Mesothelial cell of epicardium (in vitro differentiated cells): Measurements from ENCODE around the gene KCNB1. TPM values are rescaled to one million over a fixed set of nuclear protein-coding genes. Genes with fewer than 3 reads are reported as not detected.

ENCODE experiments used
- DNase-seq, 2 experiments: peaks; one replicate each; pipeline ENCODE4 v3.0.0; 2021; ENCODE audit warnings: low spot score in 2 of 2; ENCODE audit not compliant: unreplicated experiment in 2 of 2
- H3K27ac Mint-ChIP-seq: 2 replicates; pipeline ENCODE4 v1.8.0; 2021; ENCODE audit warnings: mixed read lengths
- H3K27me3 Mint-ChIP-seq: 2 replicates; pipeline ENCODE4 v1.8.0; 2021; ENCODE audit warnings: low read depth, mixed read lengths
- H3K36me3 Mint-ChIP-seq: 2 replicates; pipeline ENCODE4 v1.8.0; 2021; ENCODE audit warnings: mixed read lengths
- H3K4me1 Mint-ChIP-seq: 2 replicates; pipeline ENCODE4 v1.8.0; 2021; ENCODE audit warnings: mixed read lengths
- H3K4me3 Mint-ChIP-seq: 2 replicates; pipeline ENCODE4 v1.8.0; 2021; ENCODE audit warnings: mild to moderate bottlenecking, moderate library complexity, mixed read lengths
- H3K9me3 Mint-ChIP-seq: 2 replicates; pipeline ENCODE4 v1.8.0; 2021; ENCODE audit warnings: mixed read lengths
- CTCF ChIP-seq: fragments of 200-600 bp; sonication (generic); IDR thresholded peaks from one replicate; pipeline ENCODE4 v1.5.0; 2021; ENCODE audit warnings: antibody characterized with exemption; ENCODE audit not compliant: unreplicated experiment
- total RNA-seq: library from RNA; stranded (reverse); gene quantifications from 3 replicates; pipeline ENCODE4 v1.2.1, GENCODE V29; 2021

KCNB1 gene
- total RNA-seq, 1 donor from 2014 or later, result 0.51 TPM

GRCh38 chr20:49405696-49406095 is 76.8 kb downstream of the KCNB1 start:
- no peak overlapping the region for H3K4me3 Mint-ChIP-seq
- H3K27ac Mint-ChIP-seq, result no peak overlapping the region
- no peaks in the 10 kb centered on the region for H3K36me3 Mint-ChIP-seq
- no peak for DNase-seq
- peaks cover 20% of the 10 kb centered on the region for H3K27me3 Mint-ChIP-seq
- peaks cover 3% of the 10 kb centered on the region for H3K4me1 Mint-ChIP-seq
- peaks cover 4% of the 10 kb centered on the region for H3K9me3 Mint-ChIP-seq
- no peak for TF ChIP-seq CTCF

GRCh38 chr20:49405062-49405683 is 77.3 kb downstream of the KCNB1 start:
- no peak overlapping the region for H3K4me3 Mint-ChIP-seq
- TF ChIP-seq CTCF, result no peak
- DNase-seq, result no peak
- H3K36me3 Mint-ChIP-seq, result no peaks in the 10 kb centered on the region
- H3K4me1 Mint-ChIP-seq, result peaks cover 3% of the 10 kb centered on the region
- peaks cover 20% of the 10 kb centered on the region for H3K27me3 Mint-ChIP-seq
- H3K27ac Mint-ChIP-seq, result no peak overlapping the region
- H3K9me3 Mint-ChIP-seq, result peaks cover 4% of the 10 kb centered on the region

- no peak overlapping the region for H3K4me3 Mint-ChIP-seq
- no peaks in the 10 kb centered on the region for H3K36me3 Mint-ChIP-seq
- peaks cover 18% of the 10 kb centered on the region for H3K27me3 Mint-ChIP-seq
- no peak overlapping the region for H3K27ac Mint-ChIP-seq
- no peaks in the 10 kb centered on the region for H3K4me1 Mint-ChIP-seq
- TF ChIP-seq CTCF, result no peak
- no peak for DNase-seq
- peaks cover 4% of the 10 kb centered on the region for H3K9me3 Mint-ChIP-seq
These were observed 78.0 kb downstream of the KCNB1 start for GRCh38 chr20:49404461-49404860.

GRCh38 chr20:49403911-49404310 is 78.6 kb downstream of the KCNB1 start:
- peaks cover 4% of the 10 kb centered on the region for H3K9me3 Mint-ChIP-seq
- no peak for DNase-seq
- H3K4me1 Mint-ChIP-seq, result no peaks in the 10 kb centered on the region
- no peak overlapping the region for H3K27ac Mint-ChIP-seq
- no peak for TF ChIP-seq CTCF
- peaks cover 18% of the 10 kb centered on the region for H3K27me3 Mint-ChIP-seq
- no peaks in the 10 kb centered on the region for H3K36me3 Mint-ChIP-seq
- no peak overlapping the region for H3K4me3 Mint-ChIP-seq

- TF ChIP-seq CTCF, result no peak
- Mint-ChIP-seq H3K27ac (no peak overlapping the region), H3K36me3 (no peaks in the 10 kb centered on the region), H3K4me1 (no peaks in the 10 kb centered on the region), H3K9me3 (peaks cover 4% of the 10 kb centered on the region), H3K27me3 (peaks cover 16% of the 10 kb centered on the region), H3K4me3 (no peak overlapping the region)
- DNase-seq, result no peak
These were observed 79.5 kb downstream of the KCNB1 start for GRCh38 chr20:49403012-49403411.

GRCh38 chr20:49400904-49401303 is 81.6 kb downstream of the KCNB1 start:
- TF ChIP-seq CTCF, result no peak
- H3K27ac Mint-ChIP-seq, result no peak overlapping the region
- no peak for DNase-seq
- H3K4me3 Mint-ChIP-seq, result no peak overlapping the region
- no peaks in the 10 kb centered on the region for H3K4me1 Mint-ChIP-seq
- peaks cover 4% of the 10 kb centered on the region for H3K9me3 Mint-ChIP-seq
- H3K36me3 Mint-ChIP-seq, result no peaks in the 10 kb centered on the region
- H3K27me3 Mint-ChIP-seq, result peaks cover 6% of the 10 kb centered on the region
